Prostate gland (tissue), 2 donors: ENCODE results near the gene STEAP1B.

Experiments used
- CTCF ChIP-seq, 4 experiments: fragments of 200-600 bp in 2 of 4; fragments of 450-650 bp in 2 of 4; sonication (generic) in 2 of 4; IDR thresholded peaks; 1 replicate in 3 of 4; 2 replicates in 1 of 4; pipeline ENCODE4 v1.5.1; 2016 to 2019; ENCODE audit warnings: antibody characterized with exemption in 4 of 4, mild to moderate bottlenecking in 2 of 4, moderate library complexity in 2 of 4
- POLR2A ChIP-seq: fragments of 450-650 bp; IDR thresholded peaks from one replicate; pipeline ENCODE4 v1.6.1; 2016; ENCODE audit warnings: antibody characterized with exemption, mild to moderate bottlenecking
- POLR2AphosphoS5 ChIP-seq: sonication (generic); formaldehyde crosslinking; IDR thresholded peaks from one replicate; pipeline ENCODE4 v1.6.1; 2017; ENCODE audit warnings: antibody characterized with exemption

- no peak for TF ChIP-seq CTCF (IDR thresholded peaks at IDR 0.05)
- no peak for TF ChIP-seq POLR2A
- TF ChIP-seq POLR2AphosphoS5, result no peak
Measured at GRCh38 chr7:22546769-22547168, 46.8 kb upstream of the STEAP1B start.
